Smooth muscle cell (in vitro differentiated cells): ENCODE results near the gene FAM47E. TPM values are rescaled to one million over a fixed set of nuclear protein-coding genes. Genes with fewer than 3 reads are reported as not detected.

ENCODE experiments used
- DNase-seq: peaks from one replicate; lab custom pipeline; 2025; ENCODE audit not compliant: unreplicated experiment; lab: John Stamatoyannopoulos, UW
- H2AFZ ChIP-seq: fragments of 200-600 bp; sonication (generic); 2 replicates; pipeline ENCODE4 v1.6.0; 2016; ENCODE audit warnings: antibody characterized with exemption, low read depth, mild to moderate bottlenecking
- H3F3A ChIP-seq: fragments of 200-600 bp; sonication (generic); 2 replicates; pipeline ENCODE4 v1.6.0; 2017; ENCODE audit warnings: antibody characterized with exemption, low read depth
- H3K27ac ChIP-seq: fragments of 200-600 bp; sonication (generic); 2 replicates; pipeline ENCODE4 v1.5.1; 2016; ENCODE audit warnings: low read depth, mild to moderate bottlenecking
- H3K27me3 ChIP-seq: fragments of 200-600 bp; sonication (generic); 2 replicates; pipeline ENCODE4 v1.6.1; 2016; ENCODE audit warnings: low read depth, mild to moderate bottlenecking
- H3K36me3 ChIP-seq: fragments of 200-600 bp; sonication (generic); 2 replicates; pipeline ENCODE4 v1.5.1; 2016; ENCODE audit warnings: low read depth
- H3K4me1 ChIP-seq: fragments of 200-600 bp; sonication (generic); 2 replicates; pipeline ENCODE4 v1.5.1; 2016; ENCODE audit warnings: low read depth
- H3K4me2 ChIP-seq: fragments of 200-600 bp; sonication (generic); 2 replicates; pipeline ENCODE4 v1.6.0; 2016; ENCODE audit warnings: mild to moderate bottlenecking
- H3K4me3 ChIP-seq: fragments of 200-600 bp; sonication (generic); 2 replicates; pipeline ENCODE4 v1.5.1; 2016; ENCODE audit warnings: mild to moderate bottlenecking
- H3K79me2 ChIP-seq: fragments of 200-600 bp; sonication (generic); 2 replicates; pipeline ENCODE4 v1.6.0; 2016; ENCODE audit warnings: low read depth, mild to moderate bottlenecking
- H3K9ac ChIP-seq: fragments of 200-600 bp; sonication (generic); 2 replicates; pipeline ENCODE4 v1.6.0; 2016; ENCODE audit warnings: low read depth
- H3K9me3 ChIP-seq: fragments of 200-600 bp; sonication (generic); replicated peaks from 2 replicates; pipeline ENCODE4 v1.5.1; 2016; ENCODE audit warnings: low read depth
- H4K20me1 ChIP-seq: fragments of 200-600 bp; sonication (generic); 2 replicates; pipeline ENCODE4 v1.6.0; 2016; ENCODE audit warnings: low read depth
- WGBS: methylation state at CpG from one replicate; pipeline ENCODE4 v1.1.7; 2016; ENCODE audit warnings: low lambda C conversion rate; 5-methylcytosine and 5-hydroxymethylcytosine counted together
- polyA plus RNA-seq: library from polyadenylated mRNA; unstranded; fragments of >200 nt; fragmentation: Nextera tagmentation; extraction: Ambion mirVana; gene quantifications from 2 replicates; pipeline ENCODE4 v1.2.1, GENCODE V29; 2016
- total RNA-seq: library from RNA; depleted of rRNA; stranded (reverse); fragments of >200 nt; gene quantifications from 2 replicates; pipeline ENCODE4 v1.2.3, GENCODE V29; 2014
- TF ChIP-seq, protein P1 (sequence below): fragments of 200-600 bp; sonication (generic); IDR thresholded peaks from 2 replicates; pipeline ENCODE4 v1.5.1; 2017; ENCODE audit warnings: borderline replicate concordance, mild to moderate bottlenecking, antibody characterized with exemption; ENCODE audit not compliant: insufficient read depth, poor library complexity, severe bottlenecking

The FAM47E gene
- total and polyA plus RNA-seq, 2 experiments from 2014 or later = 0.63 to 0.73 TPM

GRCh38 chr4:76271248-76271647, 19.7 kb downstream of the FAM47E start:
- no peaks in the 10 kb centered on the region for H3K4me1 ChIP-seq
- H3K9ac ChIP-seq = no peak overlapping the region
- no peak overlapping the region for H2AFZ ChIP-seq
- H3F3A ChIP-seq = no peaks in the 10 kb centered on the region
- WGBS = 93% methylated on average over 6 of the region's 6 CpGs
- no peak overlapping the region for H3K4me3 ChIP-seq
- H3K9me3 ChIP-seq = no peaks in the 10 kb centered on the region
- no peaks in the 10 kb centered on the region for H3K27me3 ChIP-seq
- H3K36me3 ChIP-seq = no peaks in the 10 kb centered on the region
- H3K4me2 ChIP-seq = no peak overlapping the region
- H4K20me1 ChIP-seq = no peaks in the 10 kb centered on the region
- H3K27ac ChIP-seq = no peak overlapping the region
- no peaks in the 10 kb centered on the region for H3K79me2 ChIP-seq
- no peak for DNase-seq
- TF ChIP-seq, protein P1, sequence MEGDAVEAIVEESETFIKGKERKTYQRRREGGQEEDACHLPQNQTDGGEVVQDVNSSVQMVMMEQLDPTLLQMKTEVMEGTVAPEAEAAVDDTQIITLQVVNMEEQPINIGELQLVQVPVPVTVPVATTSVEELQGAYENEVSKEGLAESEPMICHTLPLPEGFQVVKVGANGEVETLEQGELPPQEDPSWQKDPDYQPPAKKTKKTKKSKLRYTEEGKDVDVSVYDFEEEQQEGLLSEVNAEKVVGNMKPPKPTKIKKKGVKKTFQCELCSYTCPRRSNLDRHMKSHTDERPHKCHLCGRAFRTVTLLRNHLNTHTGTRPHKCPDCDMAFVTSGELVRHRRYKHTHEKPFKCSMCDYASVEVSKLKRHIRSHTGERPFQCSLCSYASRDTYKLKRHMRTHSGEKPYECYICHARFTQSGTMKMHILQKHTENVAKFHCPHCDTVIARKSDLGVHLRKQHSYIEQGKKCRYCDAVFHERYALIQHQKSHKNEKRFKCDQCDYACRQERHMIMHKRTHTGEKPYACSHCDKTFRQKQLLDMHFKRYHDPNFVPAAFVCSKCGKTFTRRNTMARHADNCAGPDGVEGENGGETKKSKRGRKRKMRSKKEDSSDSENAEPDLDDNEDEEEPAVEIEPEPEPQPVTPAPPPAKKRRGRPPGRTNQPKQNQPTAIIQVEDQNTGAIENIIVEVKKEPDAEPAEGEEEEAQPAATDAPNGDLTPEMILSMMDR = no peak

GRCh38 chr4:76272073-76272472, 20.6 kb downstream of the FAM47E start:
- Histone ChIP-seq H3K79me2 (no peaks in the 10 kb centered on the region), H3K36me3 (no peaks in the 10 kb centered on the region), H3K4me3 (no peak overlapping the region), H2AFZ (no peak overlapping the region), H3K4me1 (no peaks in the 10 kb centered on the region), H3F3A (no peaks in the 10 kb centered on the region), H3K9me3 (no peaks in the 10 kb centered on the region), H3K27me3 (no peaks in the 10 kb centered on the region), H3K9ac (no peak overlapping the region), H3K27ac (no peak overlapping the region), H3K4me2 (no peak overlapping the region), H4K20me1 (no peaks in the 10 kb centered on the region)
- DNase-seq = no peak
- TF ChIP-seq, protein P1 = no peak

- WGBS = 68% methylated on average over 1 of the region's 1 CpG
- Histone ChIP-seq H3K4me3 (no peak overlapping the region), H3K27me3 (no peaks in the 10 kb centered on the region), H3F3A (no peaks in the 10 kb centered on the region), H2AFZ (no peak overlapping the region), H3K27ac (no peak overlapping the region), H3K9me3 (no peaks in the 10 kb centered on the region), H3K79me2 (no peaks in the 10 kb centered on the region), H3K4me1 (no peaks in the 10 kb centered on the region), H3K9ac (no peak overlapping the region), H3K4me2 (no peak overlapping the region), H4K20me1 (no peaks in the 10 kb centered on the region), H3K36me3 (no peaks in the 10 kb centered on the region)
- TF ChIP-seq, protein P1 = no peak
- DNase-seq = no peak
Observed at GRCh38 chr4:76272582-76272981, 21.1 kb downstream of the FAM47E start.

- Histone ChIP-seq H3K4me2 (no peak overlapping the region), H3F3A (no peaks in the 10 kb centered on the region), H3K79me2 (no peaks in the 10 kb centered on the region), H3K9ac (no peak overlapping the region), H3K27ac (no peak overlapping the region), H2AFZ (no peak overlapping the region), H3K4me3 (no peak overlapping the region), H3K9me3 (no peaks in the 10 kb centered on the region), H3K27me3 (no peaks in the 10 kb centered on the region), H4K20me1 (no peaks in the 10 kb centered on the region), H3K4me1 (no peaks in the 10 kb centered on the region), H3K36me3 (no peaks in the 10 kb centered on the region)
- WGBS = 81% methylated on average over 5 of the region's 5 CpGs
- TF ChIP-seq, protein P1 = no peak
- no peak for DNase-seq
Observed at GRCh38 chr4:76272999-76273398, 21.5 kb downstream of the FAM47E start.
